Caco-2 (cell line): ENCODE data around the gene TCERG1. TPM values are rescaled to one million over a fixed set of nuclear protein-coding genes. Genes with fewer than 3 reads are reported as not detected.

Experiments used
- BruUV-seq: library from RNA; stranded (reverse); fragments of 400-500 nt; replicated peaks from 2 replicates; lab custom pipeline; 2021; lab: Mats Ljungman, UMichigan
- CTCF ChIA-PET: fragments of 300-600 bp; sonication (Branson Sonifier 250); formaldehyde crosslinking; loops from one replicate; lab custom pipeline; 2022; ENCODE audit warnings: antibody characterized with exemption; lab: Charles Lee
- POLR2A ChIA-PET: fragments of 300-600 bp; sonication (Branson Sonifier 250); formaldehyde crosslinking; loops from one replicate; lab custom pipeline; 2022; ENCODE audit warnings: antibody characterized with exemption; lab: Charles Lee
- DNase-seq, 2 experiments: peaks; one replicate each; pipeline versions ENCODE4 v3.0.0 to v3.0.0-alpha.2; 2020 to 2022
- H3K27me3 ChIP-seq: replicated peaks from 2 replicates; pipeline ENCODE4 v1.6.0; 2011; ENCODE audit warnings: low read length; ENCODE audit not compliant: control insufficient read depth, insufficient read depth
- H3K36me3 ChIP-seq: 2 replicates; pipeline ENCODE4 v1.5.1; 2011; ENCODE audit warnings: low read length; ENCODE audit not compliant: control insufficient read depth, insufficient read depth
- H3K4me1 ChIP-seq: fragments of 250-450 bp; sonication (Bioruptor Pico); 2 replicates; pipeline ENCODE4 v1.5.1; 2020; ENCODE audit warnings: mild to moderate bottlenecking
- H3K4me3 ChIP-seq: 2 replicates; pipeline ENCODE4 v1.5.1; 2011; ENCODE audit warnings: low read depth, mild to moderate bottlenecking, control low read depth, low read length
- H3K9me3 ChIP-seq: fragments of 250-450 bp; sonication (Bioruptor Pico); 2 replicates; pipeline ENCODE4 v1.5.1; 2020; ENCODE audit warnings: mild to moderate bottlenecking, moderate library complexity
- H3K27ac Mint-ChIP-seq: one replicate; pipeline ENCODE4 v1.8.0; 2022; ENCODE audit warnings: mixed read lengths; ENCODE audit not compliant: unreplicated experiment
- H3K27me3 Mint-ChIP-seq: one replicate; pipeline ENCODE4 v1.8.0; 2022; ENCODE audit warnings: mixed read lengths; ENCODE audit not compliant: insufficient read depth, unreplicated experiment
- H3K36me3 Mint-ChIP-seq: one replicate; pipeline ENCODE4 v1.8.0; 2022; ENCODE audit warnings: mild to moderate bottlenecking, mixed read lengths; ENCODE audit not compliant: insufficient read depth, unreplicated experiment
- H3K4me1 Mint-ChIP-seq: one replicate; pipeline ENCODE4 v1.8.0; 2022; ENCODE audit warnings: low read depth, mixed read lengths; ENCODE audit not compliant: unreplicated experiment
- H3K4me3 Mint-ChIP-seq: one replicate; pipeline ENCODE4 v1.8.0; 2022; ENCODE audit warnings: mild to moderate bottlenecking, moderate library complexity, mixed read lengths; ENCODE audit not compliant: unreplicated experiment
- H3K9me3 Mint-ChIP-seq: one replicate; pipeline ENCODE4 v1.8.0; 2022; ENCODE audit warnings: mixed read lengths; ENCODE audit not compliant: unreplicated experiment
- CTCF ChIP-seq, 2 experiments: fragments of 200-600 bp in 1 of 2; IDR thresholded peaks; 1 replicate in 1 of 2; 2 replicates in 1 of 2; pipeline versions ENCODE4 v1.5.1 to v1.8.0; 2011 to 2022; ENCODE audit warnings: antibody characterized with exemption in 1 of 2, control low read depth in 1 of 2, inconsistent platforms in 1 of 2, low read depth in 1 of 2, low read length in 1 of 2, mild to moderate bottlenecking in 1 of 2, moderate library complexity in 1 of 2; ENCODE audit not compliant: insufficient read depth in 1 of 2, severe bottlenecking in 1 of 2, unreplicated experiment in 1 of 2
- intact Hi-C: fragments of 100-400 bp; cut with micrococcal nuclease; formaldehyde crosslinking; loops from one replicate; pipeline ENCODE4 v1.10.0; 2022; ENCODE audit not compliant: unreplicated experiment
- total RNA-seq: library from RNA; stranded (reverse); gene quantifications from 2 replicates; pipeline ENCODE4 v1.2.3, GENCODE V29; 2022

The TCERG1 gene
- total RNA-seq, 1 experiment from 2014 or later: 97.1 TPM

DNA sequence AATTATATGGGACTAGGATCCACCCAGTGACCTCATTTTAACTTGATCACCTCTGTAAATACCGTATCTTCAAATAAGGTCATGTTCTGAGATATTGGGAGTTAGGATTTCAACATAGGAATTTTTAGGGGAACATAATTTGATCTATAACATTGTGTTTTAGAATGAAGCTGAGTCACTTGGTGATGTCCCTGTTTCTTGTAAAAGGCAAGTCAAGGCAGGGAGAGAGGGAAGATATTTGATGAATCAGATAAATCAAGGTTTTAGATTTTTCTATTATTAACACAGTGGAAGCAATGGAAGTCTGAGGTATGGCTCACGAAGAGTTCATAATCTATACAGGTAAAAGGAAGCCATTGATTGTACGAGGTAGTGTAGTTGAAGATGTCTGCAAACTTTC is 80.7 kb downstream of the TCERG1 start:
- no peak for DNase-seq
- BruUV-seq: no TSS peak
- no peaks in the 10 kb centered on the region for H3K36me3 ChIP-seq
- no peaks in the 10 kb centered on the region for H3K4me1 ChIP-seq
- no peaks in the 10 kb centered on the region for H3K27me3 ChIP-seq
- no peaks in the 10 kb centered on the region for H3K27me3 Mint-ChIP-seq
- ChIA-PET CTCF (interaction anchor here (1.0 kb wide), 1 partner anchor 81 kb away, joined by 3 read pairs; the partner anchor contains the start of gene TCERG1), POLR2A (no interaction called here)
- no peaks in the 10 kb centered on the region for H3K9me3 Mint-ChIP-seq
- H3K4me3 Mint-ChIP-seq: no peak overlapping the region
- H3K27ac Mint-ChIP-seq: no peak overlapping the region
- no peaks in the 10 kb centered on the region for H3K36me3 Mint-ChIP-seq
- no peaks in the 10 kb centered on the region for H3K9me3 ChIP-seq
- intact Hi-C loops: no loop called here
- H3K4me3 ChIP-seq: no peak overlapping the region
- no peak for TF ChIP-seq CTCF (IDR thresholded peaks at IDR 0.05; ENCODE audit: insufficient read depth in 1 of 2, low read depth in 1 of 2, low read length in 1 of 2, severe bottlenecking in 1 of 2, unreplicated experiment in 1 of 2)
- no peaks in the 10 kb centered on the region for H3K4me1 Mint-ChIP-seq

DNA sequence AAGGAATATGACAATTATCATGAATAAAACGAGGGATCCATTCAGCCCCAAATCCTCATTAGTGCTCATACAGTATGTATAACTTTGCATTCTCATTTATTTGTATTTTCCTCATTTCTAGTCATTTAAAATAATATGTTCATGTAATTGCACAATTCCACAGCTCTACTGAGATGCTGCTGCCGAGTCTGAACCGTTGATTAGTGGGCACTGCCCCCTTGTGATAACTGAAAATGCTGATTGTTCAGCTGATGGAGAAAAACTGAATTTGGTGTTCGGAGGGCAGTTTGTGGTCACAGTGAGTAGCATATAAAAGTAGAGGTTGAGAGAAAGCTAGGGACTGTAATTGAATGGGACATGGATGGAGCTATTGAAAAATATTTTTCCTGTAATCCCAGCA is 81.1 kb downstream of the TCERG1 start:
- CTCF ChIA-PET: interaction anchor here (1.0 kb wide), 1 partner anchor 82 kb away, joined by 3 read pairs; the partner anchor contains the start of gene TCERG1
- Histone ChIP-seq H3K4me1 (no peaks in the 10 kb centered on the region), H3K4me3 (no peak overlapping the region), H3K9me3 (no peaks in the 10 kb centered on the region), H3K36me3 (no peaks in the 10 kb centered on the region), H3K27me3 (no peaks in the 10 kb centered on the region)
- Mint-ChIP-seq H3K4me3 (no peak overlapping the region), H3K36me3 (no peaks in the 10 kb centered on the region), H3K9me3 (no peaks in the 10 kb centered on the region), H3K4me1 (no peaks in the 10 kb centered on the region), H3K27ac (no peak overlapping the region), H3K27me3 (no peaks in the 10 kb centered on the region)
- DNase-seq: no peak
- intact Hi-C loops: no loop called here
- POLR2A ChIA-PET: no interaction called here
- BruUV-seq: no TSS peak
- peak in 1 of 2 experiments; percentile 32 for TF ChIP-seq CTCF (IDR thresholded peaks at IDR 0.05; ENCODE audit: insufficient read depth in 1 of 2, low read depth in 1 of 2, low read length in 1 of 2, severe bottlenecking in 1 of 2, unreplicated experiment in 1 of 2)

- no TSS peak for BruUV-seq
- H3K4me1 Mint-ChIP-seq: no peaks in the 10 kb centered on the region
- ChIA-PET CTCF (no interaction called here), POLR2A (no interaction called here)
- Histone ChIP-seq H3K9me3 (no peaks in the 10 kb centered on the region), H3K4me3 (no peak overlapping the region), H3K4me1 (no peaks in the 10 kb centered on the region), H3K36me3 (no peaks in the 10 kb centered on the region), H3K27me3 (no peaks in the 10 kb centered on the region)
- no peaks in the 10 kb centered on the region for H3K27me3 Mint-ChIP-seq
- H3K27ac Mint-ChIP-seq: no peak overlapping the region
- no peak for DNase-seq
- no peaks in the 10 kb centered on the region for H3K9me3 Mint-ChIP-seq
- TF ChIP-seq CTCF (IDR thresholded peaks at IDR 0.05; ENCODE audit: insufficient read depth in 1 of 2, low read depth in 1 of 2, low read length in 1 of 2, severe bottlenecking in 1 of 2, unreplicated experiment in 1 of 2): no peak
- H3K36me3 Mint-ChIP-seq: no peaks in the 10 kb centered on the region
- intact Hi-C loops: loop anchor here (5.0 kb wide), 1 partner anchor 1047 kb away; no protein-coding TSS in a partner anchor
- H3K4me3 Mint-ChIP-seq: no peak overlapping the region
Measured at GRCh38 chr5:146529984-146530383, 82.9 kb downstream of the TCERG1 start.
